Stimulated activated naive CD8-positive, alpha-beta T cell treated with anti-CD3 and anti-CD28 coated beads, Interleukin-15, Interleukin-2, amounts not matched to agents 100 U/mL and 50 U/mL, for 24 hours (primary cell): ENCODE measurements around the gene VSIG1.

Source experiments
- ATAC-seq: fragments of 150-1000 bp; cut with Tn5 transposase; one replicate; pipeline ENCODE4 v1.10.0; 2021
- DNase-seq: peaks from one replicate; pipeline ENCODE4 v3.0.0; 2021

Gene VSIG1

GRCh38 chrX:108064613-108065012 is 19.7 kb downstream of the VSIG1 start:
- ATAC-seq = no peak
- no peak for DNase-seq

- no peak for ATAC-seq
- DNase-seq = no peak
Measured at GRCh38 chrX:108068121-108068520, 23.3 kb downstream of the VSIG1 start.

GRCh38 chrX:108070891-108071290 is 26.0 kb downstream of the VSIG1 start:
- DNase-seq (no peak), ATAC-seq (no peak)

GRCh38 chrX:108071578-108071977 is 26.7 kb downstream of the VSIG1 start:
- no peak for ATAC-seq

GRCh38 chrX:108072746-108073145 is 27.9 kb downstream of the VSIG1 start:
- ATAC-seq (no peak), DNase-seq (no peak)

More at GRCh38 chrX:108071578-108071977, 26.7 kb downstream of the VSIG1 start:
- no peak for DNase-seq

- ATAC-seq = no peak
- no peak for DNase-seq
Measured at GRCh38 chrX:108081110-108081509, 36.2 kb downstream of the VSIG1 start.

- DNase-seq = no peak
- no peak for ATAC-seq
Measured at GRCh38 chrX:108087792-108088191, 42.9 kb downstream of the VSIG1 start.

GRCh38 chrX:108088511-108088910 is 43.6 kb downstream of the VSIG1 start:
- ATAC-seq = no peak
- DNase-seq = no peak

- no peak for DNase-seq
- no peak for ATAC-seq
Measured at GRCh38 chrX:108090491-108091263, 45.8 kb downstream of the VSIG1 start.

- ATAC-seq (peak; percentile 98), DNase-seq (peak; percentile 85)
Measured at GRCh38 chrX:108091264-108091877, 46.5 kb downstream of the VSIG1 start, which contains the start of the genes ATG4A and PSMD10. Gene ATG4A, plus strand, starts transcription at chrX:108091778. Its CDS starts 49 bp downstream, at chrX:108091827. Gene PSMD10, minus strand, starts transcription at chrX:108091542. Its CDS starts 22 bp downstream, at chrX:108091520.

- ATAC-seq = peak; percentile 33
- peak; percentile 32 for DNase-seq
Measured at GRCh38 chrX:108091878-108092291, 47.0 kb downstream of the VSIG1 start.

GRCh38 chrX:108097380-108097779 is 52.5 kb downstream of the VSIG1 start:
- DNase-seq (no peak), ATAC-seq (no peak)

- no peak for DNase-seq
- no peak for ATAC-seq
Measured at GRCh38 chrX:108105473-108105872, 60.6 kb downstream of the VSIG1 start.

GRCh38 chrX:108114541-108114940 is 69.7 kb downstream of the VSIG1 start:
- DNase-seq = no peak
- no peak for ATAC-seq

GRCh38 chrX:108117988-108118387 is 73.1 kb downstream of the VSIG1 start:
- no peak for DNase-seq
- ATAC-seq = no peak

GRCh38 chrX:108121291-108121690 is 76.4 kb downstream of the VSIG1 start:
- ATAC-seq (no peak), DNase-seq (no peak)

GRCh38 chrX:108122748-108123147 is 77.9 kb downstream of the VSIG1 start:
- DNase-seq = no peak
- ATAC-seq = no peak

GRCh38 chrX:108123591-108124366 is 78.9 kb downstream of the VSIG1 start:
- no peak for ATAC-seq
- no peak for DNase-seq

- ATAC-seq (no peak), DNase-seq (no peak)
Measured at GRCh38 chrX:108126661-108127060, 81.8 kb downstream of the VSIG1 start.

GRCh38 chrX:108127152-108127551 is 82.3 kb downstream of the VSIG1 start:
- DNase-seq (no peak), ATAC-seq (no peak)
